Fibroblast of lung (primary cell): Measurements from ENCODE around the gene GBP7. TPM values are rescaled to one million over a fixed set of nuclear protein-coding genes. Genes with fewer than 3 reads are reported as not detected.
A peak's percentile ranks its signal among the peaks of the same experiment; 100 is the strongest.

Experiments
- DNase-seq, 2 donors: peaks; one replicate each; pipeline versions ENCODE4 v3.0.0 to v3.0.0-alpha.2; 2010; ENCODE audit warnings: low read depth in 2 of 2
- H2AFZ ChIP-seq: 2 replicates; pipeline ENCODE4 v1.5.1; 2012; ENCODE audit warnings: low read length, control low read depth, inconsistent platforms
- H3K27ac ChIP-seq: 2 replicates; pipeline ENCODE4 v1.5.1; 2011; ENCODE audit warnings: low read length, control low read depth; ENCODE audit not compliant: insufficient read depth
- H3K27me3 ChIP-seq: 2 replicates; pipeline ENCODE4 v1.5.1; 2011; ENCODE audit warnings: mild to moderate bottlenecking, low read length; ENCODE audit not compliant: control insufficient read depth, insufficient read depth
- H3K36me3 ChIP-seq: 2 replicates; pipeline ENCODE4 v1.5.1; 2011; ENCODE audit warnings: low read length; ENCODE audit not compliant: control insufficient read depth, insufficient read depth
- H3K4me1 ChIP-seq: 2 replicates; pipeline ENCODE4 v1.5.1; 2011; ENCODE audit warnings: low read length; ENCODE audit not compliant: control insufficient read depth, insufficient read depth; ENCODE audit errors: extremely low read depth
- H3K4me2 ChIP-seq: 2 replicates; pipeline ENCODE4 v1.5.1; 2011; ENCODE audit warnings: low read length, control low read depth; ENCODE audit not compliant: insufficient read depth; ENCODE audit errors: extremely low read depth
- H3K4me3 ChIP-seq, 4 experiments: fragments of 200-600 bp in 1 of 4; sonication (generic) in 1 of 4; replicated peaks in 1 of 4; 2 replicates each; pipeline ENCODE4 v1.5.1; 2011 to 2016; ENCODE audit warnings: low read length in 4 of 4, low read depth in 3 of 4, mild to moderate bottlenecking in 3 of 4, control low read depth in 2 of 4, inconsistent platforms in 1 of 4, mixed read lengths in 1 of 4; ENCODE audit not compliant: insufficient read depth in 1 of 4; ENCODE audit errors: control extremely low read depth in 1 of 4
- H3K79me2 ChIP-seq: 2 replicates; pipeline ENCODE4 v1.5.1; 2012; ENCODE audit warnings: mild to moderate bottlenecking, low read length, inconsistent platforms; ENCODE audit not compliant: control insufficient read depth, insufficient read depth
- H3K9ac ChIP-seq: 2 replicates; pipeline ENCODE4 v1.5.1; 2011; ENCODE audit warnings: mild to moderate bottlenecking, low read length, control low read depth; ENCODE audit not compliant: insufficient read depth
- H3K9me3 ChIP-seq: 2 replicates; pipeline ENCODE4 v1.5.1; 2012; ENCODE audit warnings: low read depth, low read length; ENCODE audit not compliant: control insufficient read depth, insufficient read depth
- H4K20me1 ChIP-seq: 2 replicates; pipeline ENCODE4 v1.5.1; 2011; ENCODE audit warnings: low read length; ENCODE audit not compliant: control insufficient read depth, insufficient read depth; ENCODE audit errors: extremely low read depth
- CTCF ChIP-seq, 2 donors: IDR thresholded peaks in 1 of 2; conservative IDR thresholded peaks in 1 of 2; 1 replicate in 1 of 2; 2 replicates in 1 of 2; pipeline ENCODE4 v1.5.1; 2011 to 2012; ENCODE audit warnings: low read length in 2 of 2, control low read depth in 1 of 2, inconsistent platforms in 1 of 2, low read depth in 1 of 2, mild to moderate bottlenecking in 1 of 2
- EZH2 ChIP-seq: IDR thresholded peaks from 2 replicates; pipeline ENCODE4 v1.5.1; 2012; ENCODE audit warnings: low read length, control low read depth, mild to moderate bottlenecking; ENCODE audit errors: missing control alignments
- polyA plus RNA-seq, 2 donors: library from polyadenylated mRNA; depleted of rRNA in 1 of 2; stranded (reverse) in 1 of 2; unstranded in 1 of 2; fragments of >200 nt; gene quantifications; 2 replicates each; pipeline ENCODE4 v1.2.1, GENCODE V29; 2011 to 2012; ENCODE audit warnings: missing spikeins in 1 of 2
- total RNA-seq: library from RNA; depleted of rRNA; stranded (reverse); fragments of >200 nt; gene quantifications from 2 replicates; pipeline ENCODE4 v1.2.1, GENCODE V29; 2014

The GBP7 gene
- total and polyA plus RNA-seq, 2 donors (not counting 1 experiment from before 2014, with no cell fraction given), result not detected

DNA sequence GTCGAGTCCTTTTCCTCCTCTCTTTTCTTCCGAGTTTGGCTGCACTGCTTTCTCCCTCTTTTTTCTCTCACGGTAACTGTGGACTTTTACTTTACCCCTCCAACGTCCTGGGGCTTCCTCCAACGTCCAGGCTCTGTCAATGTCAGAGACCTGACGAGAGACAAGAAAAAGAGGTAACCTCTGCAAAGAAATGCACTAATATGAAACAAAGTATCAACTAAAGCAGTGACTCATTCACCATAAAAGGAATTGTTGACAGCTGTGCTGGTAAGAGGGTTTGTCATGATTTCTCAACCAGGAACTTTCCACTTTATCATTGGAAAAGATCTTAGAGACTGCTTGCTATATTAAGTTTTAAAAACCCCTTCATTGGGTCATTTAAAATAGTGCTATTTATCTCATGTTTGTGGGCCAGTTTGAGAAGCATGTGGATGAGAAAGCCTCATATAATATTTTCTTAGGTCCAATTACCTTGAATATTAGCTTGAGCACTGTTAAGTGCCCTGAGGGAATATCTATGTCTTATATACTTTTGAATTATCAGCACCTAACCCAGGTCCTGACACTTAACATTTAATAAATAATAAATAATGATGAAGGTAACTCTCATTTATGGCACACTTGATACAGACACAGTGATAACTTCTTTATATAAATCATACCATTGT is 49.8 kb downstream of the GBP7 start, which contains the start of gene GBP2:
TSS of gene GBP2 (minus strand) at position 202 of the 668 bp plus-strand sequence. CDS start 4,148 bp downstream, outside the sequence.
- H3K27ac ChIP-seq, result no peak within 1 kb of the TSS
- no peaks in the 10 kb centered on the region for H3K79me2 ChIP-seq
- H3K9ac ChIP-seq, result no peak within 1 kb of the TSS
- H2AFZ ChIP-seq, result peak within 1 kb of the TSS; percentile 54
- peak; percentile 85 to 87 for DNase-seq
- H3K4me1 ChIP-seq, result peaks cover 6% of the 10 kb centered on the region
- no peaks in the 10 kb centered on the region for H4K20me1 ChIP-seq
- no peaks in the 10 kb centered on the region for H3K9me3 ChIP-seq
- TF ChIP-seq CTCF (conservative IDR thresholded peaks at IDR 0.05 in 1 of 2, IDR thresholded peaks at IDR 0.05 in 1 of 2; ENCODE audit: low read depth in 1 of 2, low read length in 2 of 2) (no peak), EZH2 (no peak)
- peak within 1 kb of the TSS; percentile 33 to 59 (median 50) for H3K4me3 ChIP-seq
- H3K36me3 ChIP-seq, result no peaks in the 10 kb centered on the region
- peak within 1 kb of the TSS; percentile 89 for H3K4me2 ChIP-seq
- H3K27me3 ChIP-seq, result no peaks in the 10 kb centered on the region

DNA sequence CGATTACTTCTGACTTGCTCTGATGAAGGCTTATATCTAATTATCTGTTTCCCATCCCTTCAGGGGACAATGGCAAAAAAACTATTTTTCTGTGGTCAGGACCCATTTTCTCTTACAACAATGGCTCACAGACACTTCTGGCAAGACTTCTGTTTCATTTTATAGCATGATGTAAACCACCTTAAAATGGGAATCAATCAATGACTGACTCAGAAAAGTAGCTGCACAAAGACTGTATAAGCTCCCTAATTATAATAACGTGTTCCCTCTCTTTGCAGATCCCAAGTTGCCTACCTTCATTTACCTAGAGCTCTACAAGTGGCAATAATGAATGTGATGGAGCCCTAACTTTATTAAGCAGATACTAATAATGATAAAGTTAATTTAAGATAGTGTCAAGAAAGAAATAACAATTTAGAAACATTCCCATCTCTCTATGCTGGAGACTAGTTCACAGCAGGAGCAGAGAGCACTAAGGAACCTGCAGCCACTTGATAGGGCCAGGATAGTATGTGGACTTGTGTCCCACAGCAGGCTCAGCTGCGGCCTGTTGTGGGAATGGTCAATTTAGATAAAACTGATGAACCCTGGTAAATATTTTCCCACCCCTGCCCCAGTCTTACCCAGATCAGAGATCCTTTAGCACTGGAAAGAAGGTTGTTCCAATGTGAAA is 50.4 kb downstream of the GBP7 start:
- no peak overlapping the region for H3K27ac ChIP-seq
- DNase-seq, result peak in 1 of 2 donors; percentile 14

More for the DNA sequence above, 50.4 kb downstream of the GBP7 start:
- no peak for TF ChIP-seq CTCF (conservative IDR thresholded peaks at IDR 0.05 in 1 of 2, IDR thresholded peaks at IDR 0.05 in 1 of 2; ENCODE audit: low read depth in 1 of 2, low read length in 2 of 2)
- H3K4me3 ChIP-seq, result peak overlapping the region; percentile 33 to 59 (median 50)
- H3K36me3 ChIP-seq, result no peaks in the 10 kb centered on the region
- H3K27me3 ChIP-seq, result no peaks in the 10 kb centered on the region
- H4K20me1 ChIP-seq, result no peaks in the 10 kb centered on the region
- H3K4me1 ChIP-seq, result peaks cover 6% of the 10 kb centered on the region
- H3K4me2 ChIP-seq, result peak overlapping the region; percentile 89
- no peak overlapping the region for H3K9ac ChIP-seq
- H3K79me2 ChIP-seq, result no peaks in the 10 kb centered on the region
- peak overlapping the region; percentile 54 for H2AFZ ChIP-seq
- H3K9me3 ChIP-seq, result no peaks in the 10 kb centered on the region
